GM18526 (cell line): ENCODE results near the gene CYP4X1.

Experiments used
- POLR2A ChIP-seq: IDR thresholded peaks from 3 replicates; pipeline ENCODE4 v1.6.1; 2011; ENCODE audit not compliant: insufficient read length; ENCODE audit errors: extremely low read depth

The CYP4X1 gene

GRCh38 chr1:47067097-47067594, 43.7 kb downstream of the CYP4X1 start, which contains the start of gene CYP4Z1:
TSS of gene CYP4Z1 (plus strand) at chr1:47067231. CDS start at chr1:47067491, 260 bp downstream.
- TF ChIP-seq POLR2A, result no peak
